Activated T-cell treated with anti-CD3 and anti-CD28 coated beads for 48 hours (primary cell): ENCODE data around the gene UGT2A1.

Source experiments
- DNase-seq: peaks from one replicate; pipeline ENCODE4 v3.0.0-alpha.2; 2020; ENCODE audit warnings: low read depth

The UGT2A1 gene

GRCh38 chr4:69589884-69590283 is 63.2 kb downstream of the UGT2A1 start:
- DNase-seq, result no peak

GRCh38 chr4:69584135-69584534 is 68.9 kb downstream of the UGT2A1 start:
- no peak for DNase-seq

- DNase-seq, result no peak
Measured at GRCh38 chr4:69583543-69583942, 69.5 kb downstream of the UGT2A1 start.

GRCh38 chr4:69577245-69577644 is 75.8 kb downstream of the UGT2A1 start:
- no peak for DNase-seq

- DNase-seq, result no peak
Measured at GRCh38 chr4:69576251-69576877, 76.7 kb downstream of the UGT2A1 start.

- DNase-seq, result no peak
Measured at GRCh38 chr4:69568787-69569186, 84.3 kb downstream of the UGT2A1 start.

GRCh38 chr4:69563424-69563823 is 89.6 kb downstream of the UGT2A1 start:
- no peak for DNase-seq

GRCh38 chr4:69549651-69550050 is 103.4 kb downstream of the UGT2A1 start:
- no peak for DNase-seq

GRCh38 chr4:69546134-69546765 is 106.8 kb downstream of the UGT2A1 start:
- DNase-seq, result no peak
